Left lung (tissue), 10 donors: ENCODE data around the gene EPN2. TPM values are rescaled to one million over a fixed set of nuclear protein-coding genes. Genes with fewer than 3 reads are reported as not detected.

ENCODE experiments used
- ATAC-seq: fragments of 200-7000 bp; cut with Tn5 transposase; one replicate; pipeline ENCODE4 v1.9.1; 2020; ENCODE audit warnings: moderate library complexity
- DNase-seq, 4 donors: peaks; one replicate each; pipeline ENCODE4 v3.0.0-alpha.2; 2013 to 2020
- H3K27ac ChIP-seq, 2 donors: fragments of 200-600 bp; sonication (generic) in 1 of 2; one replicate each; pipeline versions ENCODE4 v1.5.0 to v1.8.0; 2020 to 2021
- H3K27me3 ChIP-seq, 2 donors: fragments of 200-600 bp; sonication (generic) in 1 of 2; one replicate each; pipeline versions ENCODE4 v1.5.0 to v1.8.0; 2020 to 2021
- H3K36me3 ChIP-seq, 2 donors: fragments of 200-600 bp; sonication (generic) in 1 of 2; one replicate each; pipeline versions ENCODE4 v1.5.0 to v1.8.0; 2020 to 2021
- H3K4me1 ChIP-seq, 2 donors: fragments of 200-600 bp; one replicate each; pipeline ENCODE4 v1.8.0; 2021
- H3K4me3 ChIP-seq, 2 donors: fragments of 200-600 bp; sonication (generic) in 1 of 2; one replicate each; pipeline versions ENCODE4 v1.5.0 to v1.8.0; 2020 to 2021; ENCODE audit warnings: mild to moderate bottlenecking in 1 of 2
- H3K9me3 ChIP-seq, 2 donors: fragments of 200-600 bp; sonication (generic) in 1 of 2; one replicate each; pipeline versions ENCODE4 v1.5.0 to v1.8.0; 2020 to 2021
- CTCF ChIP-seq, 2 donors: fragments of 200-600 bp; sonication (generic) in 1 of 2; IDR thresholded peaks; one replicate each; pipeline versions ENCODE4 v1.5.0 to v1.8.0; 2021; ENCODE audit warnings: antibody characterized with exemption in 2 of 2
- intact Hi-C, 2 donors: fragments of 100-400 bp; cut with DNase I; formaldehyde crosslinking; loops; one replicate each; pipeline versions ENCODE4 v1.11.2 to v1.14.2; 2022
- polyA plus RNA-seq, 6 donors: library from polyadenylated mRNA; unstranded; fragments of 120-200 nt; gene quantifications; one replicate each; pipeline ENCODE4 v1.2.1, GENCODE V29; 2013; ENCODE audit not compliant: insufficient read length in 6 of 6
- total RNA-seq, 2 donors: library from RNA; stranded (reverse); fragmentation: NEBNext Ultra II Directional; extraction: Animal tissue kit (Norgen Biotek cat#: 25700); gene quantifications; one replicate each; pipeline ENCODE4 v1.2.1, GENCODE V29; 2021
- donor health status: DM: no; HTN: yes; CAD: no.
- donor health status: DM: no; HTN: no; CAD: no.

The EPN2 gene
- total and polyA plus RNA-seq, 8 donors: 43.3 to 51.5 (median 48.3) TPM

DNA sequence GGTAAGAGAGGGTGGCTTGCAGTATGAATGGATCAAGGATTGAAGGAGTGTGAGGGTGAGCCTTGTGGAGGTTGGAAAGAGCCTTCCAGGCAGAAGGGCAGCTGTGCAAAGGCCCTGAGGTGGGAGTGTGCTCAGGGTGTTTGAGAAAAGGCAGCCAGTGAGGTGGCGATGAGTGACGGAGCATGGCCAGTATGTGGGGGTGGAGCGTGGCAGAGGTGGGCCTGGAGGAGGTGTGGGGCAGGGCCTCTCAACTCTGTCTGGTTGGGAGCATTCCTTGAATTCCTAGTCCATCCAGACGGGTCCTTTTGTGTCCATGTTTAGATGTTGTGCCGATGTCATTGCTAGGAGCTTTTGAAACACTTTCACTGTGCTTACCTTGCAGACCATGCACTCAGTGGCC lies 51.3 kb downstream of the EPN2 start:
- ATAC-seq: peak; percentile 68
- Histone ChIP-seq H3K27ac (no peak overlapping the region), H3K9me3 (no peaks in the 10 kb centered on the region), H3K4me3 (no peak overlapping the region), H3K36me3 (peaks cover 0 to 3% of the 10 kb centered on the region in 2 donors), H3K27me3 (peaks cover 0 to 8% of the 10 kb centered on the region in 2 donors), H3K4me1 (peaks cover 20 to 33% of the 10 kb centered on the region in 2 donors)
- intact Hi-C loops: no loop called here
- no peak for DNase-seq
- TF ChIP-seq CTCF (IDR thresholded peaks at IDR 0.05): no peak

DNA sequence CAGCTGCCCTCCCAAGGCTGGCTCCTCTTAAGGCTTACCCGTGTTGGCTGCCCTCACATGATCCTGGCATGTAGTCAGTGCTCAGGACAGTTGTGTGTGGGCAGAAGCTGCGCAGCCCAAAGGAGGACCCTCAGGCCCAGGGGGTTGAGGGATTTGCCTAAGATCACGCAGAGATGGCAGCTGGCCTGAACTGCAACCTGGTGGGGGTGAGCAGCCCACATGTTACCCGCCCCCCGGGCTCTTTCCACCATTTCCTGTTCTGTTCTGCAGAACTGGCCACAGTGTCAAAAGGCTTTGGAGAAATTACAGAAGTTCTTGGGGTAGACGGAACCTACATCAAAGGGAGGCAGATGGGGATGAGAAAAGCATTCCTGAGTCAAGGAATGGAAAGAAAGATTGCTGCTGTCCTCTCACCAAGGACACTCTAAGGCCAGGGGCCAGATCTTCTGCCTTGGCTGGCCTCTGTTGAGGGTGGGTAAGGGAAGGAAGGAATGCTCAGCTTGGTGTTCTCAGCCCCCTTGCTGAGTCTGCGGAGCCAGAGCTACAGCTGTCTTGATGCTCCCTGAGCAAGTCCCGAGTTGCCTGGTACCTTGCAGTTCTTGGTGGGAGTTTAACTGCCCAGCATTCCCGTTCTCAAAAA lies 53.0 kb downstream of the EPN2 start:
- intact Hi-C loops: no loop called here
- Histone ChIP-seq H3K27ac (peak overlapping the region in 1 of 2 donors; percentile 13), H3K4me3 (no peak overlapping the region), H3K27me3 (peaks cover 0 to 8% of the 10 kb centered on the region in 2 donors), H3K9me3 (no peaks in the 10 kb centered on the region), H3K4me1 (peaks cover 8 to 33% of the 10 kb centered on the region in 2 donors), H3K36me3 (peaks cover 0 to 3% of the 10 kb centered on the region in 2 donors)
- no peak for ATAC-seq
- no peak for TF ChIP-seq CTCF (IDR thresholded peaks at IDR 0.05)
- no peak for DNase-seq

DNA sequence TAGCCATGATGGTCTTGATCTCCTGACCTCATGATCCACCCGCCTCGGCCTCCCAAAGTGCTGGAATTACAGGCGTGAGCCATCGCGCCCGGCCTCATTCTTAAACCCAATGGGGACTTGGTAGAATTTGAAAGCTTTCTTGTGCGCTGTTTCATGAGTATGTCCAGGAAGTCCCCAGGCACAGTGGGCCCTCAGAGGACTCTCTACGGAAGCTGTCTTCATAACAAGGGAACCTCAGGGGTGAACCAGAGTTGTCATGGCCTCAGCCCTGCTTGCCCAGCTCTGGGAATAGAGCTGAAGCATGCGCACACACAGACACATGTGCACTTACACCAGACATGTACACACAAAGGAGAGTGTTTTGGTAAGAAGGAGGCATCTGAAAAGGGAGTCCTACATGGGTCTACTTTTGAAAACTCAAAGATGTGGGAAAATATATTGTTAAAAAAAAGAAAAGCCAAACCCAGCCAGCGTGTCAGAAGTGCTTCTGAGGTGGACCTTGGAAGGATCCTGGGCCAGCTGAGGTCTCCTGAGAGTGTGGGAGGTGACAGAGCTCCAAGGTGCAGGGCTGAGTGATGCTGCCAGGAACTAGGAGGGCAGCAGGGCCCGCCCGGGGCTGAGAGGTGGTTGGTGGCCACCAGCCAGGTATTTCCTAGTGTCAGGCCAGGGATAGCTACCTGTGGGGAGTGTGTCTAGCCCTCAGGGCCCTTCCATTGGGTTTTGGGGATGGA lies 54.6 kb downstream of the EPN2 start:
- Histone ChIP-seq H3K36me3 (peaks cover 0 to 3% of the 10 kb centered on the region in 2 donors), H3K27ac (no peak overlapping the region), H3K4me3 (no peak overlapping the region), H3K27me3 (peaks cover 0 to 8% of the 10 kb centered on the region in 2 donors), H3K9me3 (no peaks in the 10 kb centered on the region), H3K4me1 (peaks cover 8 to 37% of the 10 kb centered on the region in 2 donors)
- TF ChIP-seq CTCF (IDR thresholded peaks at IDR 0.05): no peak
- DNase-seq (no peak), ATAC-seq (peak; percentile 46)
- intact Hi-C loops: no loop called here

DNA sequence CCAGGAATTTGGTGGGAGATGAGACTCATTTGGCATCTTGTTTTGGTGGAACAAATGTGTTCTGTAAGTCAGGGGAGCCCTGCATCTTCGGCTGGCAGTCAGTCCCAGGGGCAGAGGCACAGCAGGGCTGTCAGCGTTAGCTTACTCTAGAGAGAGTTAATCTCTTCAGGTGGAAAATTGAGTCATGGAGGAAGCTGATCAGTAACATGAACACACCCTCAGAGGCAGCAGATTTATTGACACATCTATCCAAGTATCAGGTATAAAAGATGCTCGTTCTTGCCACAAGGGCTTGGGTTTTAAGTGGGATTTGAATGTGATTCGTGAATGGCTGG lies 55.2 kb downstream of the EPN2 start:
- Histone ChIP-seq H3K4me1 (peaks cover 8 to 37% of the 10 kb centered on the region in 2 donors), H3K9me3 (no peaks in the 10 kb centered on the region), H3K36me3 (peaks cover 0 to 3% of the 10 kb centered on the region in 2 donors), H3K27ac (no peak overlapping the region), H3K4me3 (no peak overlapping the region), H3K27me3 (peaks cover 0 to 8% of the 10 kb centered on the region in 2 donors)
- no peak for ATAC-seq
- no peak for DNase-seq
- TF ChIP-seq CTCF (IDR thresholded peaks at IDR 0.05): no peak
- intact Hi-C loops: no loop called here

GRCh38 chr17:19294443-19294842 lies 57.3 kb downstream of the EPN2 start:
- DNase-seq (no peak), ATAC-seq (no peak)
- intact Hi-C loops: no loop called here
- TF ChIP-seq CTCF (IDR thresholded peaks at IDR 0.05): no peak
- Histone ChIP-seq H3K4me1 (peaks cover 8 to 43% of the 10 kb centered on the region in 2 donors), H3K36me3 (no peaks in the 10 kb centered on the region), H3K9me3 (no peaks in the 10 kb centered on the region), H3K4me3 (no peak overlapping the region), H3K27me3 (peaks cover 0 to 14% of the 10 kb centered on the region in 2 donors), H3K27ac (no peak overlapping the region)
